HTERT RPE-1 (cell line): ENCODE data around the gene ESYT2.

ENCODE experiments used
- in situ Hi-C: fragments of 300-500 bp; cut with MboI; formaldehyde crosslinking; loops from 4 replicates; pipeline ENCODE4 v1.14.3; 2020; ENCODE audit warnings: low sequenced_read_pairs

Gene ESYT2

DNA sequence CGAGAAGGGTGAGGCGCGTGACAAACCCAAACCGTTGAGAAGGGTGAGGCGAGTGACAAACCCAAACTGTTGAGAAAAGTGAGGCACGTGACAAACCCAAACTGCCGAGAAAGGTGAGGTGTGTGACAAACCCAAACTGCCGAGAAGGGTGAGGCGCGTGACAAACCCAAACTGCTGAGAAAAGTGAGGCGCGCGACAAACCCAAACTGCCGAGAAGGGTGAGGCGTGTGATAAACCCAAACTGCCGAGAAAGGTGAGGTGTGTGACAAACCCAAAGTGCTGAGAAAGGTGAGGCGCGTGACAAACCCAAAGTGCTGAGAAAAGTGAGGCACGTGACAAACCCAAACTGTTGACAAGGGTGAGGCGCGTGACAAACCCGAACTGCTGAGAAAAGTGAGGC lies 25.0 kb downstream of the ESYT2 start:
- in situ Hi-C loops, result no loop called here

DNA sequence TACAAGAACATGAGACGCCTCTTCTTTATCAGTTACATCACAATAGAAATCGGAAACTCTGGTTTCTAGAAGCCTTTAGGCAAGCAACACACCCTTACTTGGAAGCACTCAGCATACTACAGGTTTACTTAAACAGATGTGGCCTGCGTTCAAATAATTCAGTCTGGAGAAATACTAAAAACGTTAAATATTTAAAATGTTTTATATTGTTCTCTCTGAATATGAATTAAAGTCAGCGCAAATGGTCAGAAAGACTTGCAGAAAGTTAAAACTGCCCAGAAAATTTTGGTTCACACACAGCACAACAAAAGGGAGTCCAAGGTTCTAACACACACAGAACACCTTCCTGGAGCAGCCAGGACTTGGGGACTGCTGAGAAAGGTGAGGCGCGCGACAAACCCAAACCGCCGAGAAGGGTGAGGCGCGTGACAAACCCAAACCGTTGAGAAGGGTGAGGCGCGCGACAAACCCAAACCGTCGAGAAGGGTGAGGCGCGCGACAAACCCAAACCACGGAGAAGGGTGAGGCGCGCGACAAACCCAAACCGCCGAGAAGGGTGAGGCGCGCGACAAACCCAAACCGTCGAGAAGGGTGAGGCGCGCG lies 25.8 kb downstream of the ESYT2 start:
- in situ Hi-C loops, result no loop called here

DNA sequence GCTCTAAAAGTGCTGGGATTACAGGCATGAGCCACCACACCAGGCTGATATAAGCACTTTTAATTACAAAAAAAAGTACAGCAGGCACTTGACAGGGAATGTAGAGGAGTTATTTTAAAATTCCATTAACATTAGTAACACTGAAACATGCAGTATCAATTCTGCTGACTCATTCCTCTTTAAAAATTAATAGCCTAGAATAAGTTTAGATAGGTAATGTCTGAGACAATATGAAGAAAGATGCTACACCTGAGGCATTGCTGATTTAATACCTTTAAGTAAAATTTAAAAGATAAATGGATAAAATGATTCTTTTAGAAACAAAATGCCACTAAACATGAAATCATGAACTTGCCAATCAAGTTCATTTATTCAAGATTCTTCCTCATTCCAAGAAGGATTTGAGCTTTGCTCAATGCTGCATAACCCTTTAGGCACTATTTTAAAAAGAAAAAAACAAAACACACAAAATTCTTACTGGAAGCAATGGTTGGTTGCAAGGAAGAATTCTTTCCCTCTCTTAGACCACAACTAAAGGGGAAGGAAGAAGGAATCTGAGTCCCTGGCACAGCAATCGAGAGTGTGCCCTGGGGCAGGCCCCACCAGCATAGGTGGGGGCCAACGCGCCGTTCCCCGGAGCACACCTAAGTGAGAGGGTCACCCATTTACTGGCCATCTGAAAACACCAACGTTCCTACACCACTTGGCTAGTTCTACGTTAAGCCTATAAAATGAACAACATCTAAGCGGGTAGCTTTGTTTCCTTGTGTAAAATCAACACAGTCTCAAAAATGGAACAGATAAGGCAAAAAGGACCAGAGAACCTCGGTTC lies 26.6 kb downstream of the ESYT2 start:
- in situ Hi-C loops, result no loop called here

DNA sequence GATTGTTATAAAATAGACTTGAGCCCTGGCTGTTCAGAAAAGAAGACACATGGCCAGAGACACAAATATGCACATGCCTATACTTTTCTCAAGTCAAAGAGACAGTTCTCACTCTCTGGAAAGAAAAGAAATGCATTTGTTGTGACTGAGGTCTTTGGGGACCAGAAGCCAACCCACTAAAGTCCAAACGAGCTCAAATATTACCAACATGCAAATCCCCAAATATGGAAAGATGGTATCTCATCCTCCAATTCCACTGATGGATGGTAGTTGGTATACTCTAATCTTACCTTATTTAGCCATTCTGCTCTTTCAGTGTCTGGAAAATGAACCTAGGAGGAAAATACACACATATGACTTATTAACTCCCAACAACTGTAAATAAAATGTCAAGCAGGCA lies 30.6 kb downstream of the ESYT2 start:
- in situ Hi-C loops, result no loop called here

DNA sequence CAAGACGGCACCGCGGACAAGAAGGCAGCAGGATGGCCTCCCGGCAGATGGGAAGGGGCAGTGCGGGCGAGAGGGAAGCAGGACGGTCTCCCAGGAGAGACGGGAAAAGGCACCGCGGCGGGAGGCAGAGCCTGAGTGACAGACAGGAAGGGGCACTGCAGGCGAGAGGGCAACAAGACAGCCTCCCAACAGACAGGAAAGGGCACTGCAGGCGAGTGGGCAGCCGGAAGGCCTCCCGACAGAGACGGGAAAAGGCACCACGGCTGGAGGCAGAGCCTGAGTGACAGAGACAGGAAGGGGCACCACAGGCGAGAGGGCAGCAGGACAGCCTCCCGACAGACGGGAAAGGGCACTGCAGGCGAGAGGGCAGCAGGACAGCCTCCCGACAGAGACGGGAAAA lies 32.6 kb downstream of the ESYT2 start:
- in situ Hi-C loops, result no loop called here

DNA sequence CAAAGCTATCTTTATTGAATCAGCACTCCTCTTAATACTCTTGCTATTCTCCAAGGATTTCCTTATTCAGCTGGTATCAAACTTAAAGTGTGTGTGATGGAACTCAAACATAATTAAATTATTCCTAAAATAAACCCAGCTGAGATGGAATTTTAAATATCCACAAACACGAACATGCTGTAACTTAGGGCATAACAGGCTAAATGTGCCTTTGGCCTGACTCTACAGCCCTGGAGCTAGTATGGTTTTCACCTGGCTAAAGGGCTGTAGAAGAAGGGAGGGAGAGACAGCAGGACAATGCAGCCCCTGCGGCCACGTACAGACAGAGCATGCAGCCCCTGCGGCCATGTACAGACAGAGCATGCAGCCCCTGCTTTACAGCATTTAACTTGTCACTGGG lies 34.0 kb downstream of the ESYT2 start:
- in situ Hi-C loops, result no loop called here

DNA sequence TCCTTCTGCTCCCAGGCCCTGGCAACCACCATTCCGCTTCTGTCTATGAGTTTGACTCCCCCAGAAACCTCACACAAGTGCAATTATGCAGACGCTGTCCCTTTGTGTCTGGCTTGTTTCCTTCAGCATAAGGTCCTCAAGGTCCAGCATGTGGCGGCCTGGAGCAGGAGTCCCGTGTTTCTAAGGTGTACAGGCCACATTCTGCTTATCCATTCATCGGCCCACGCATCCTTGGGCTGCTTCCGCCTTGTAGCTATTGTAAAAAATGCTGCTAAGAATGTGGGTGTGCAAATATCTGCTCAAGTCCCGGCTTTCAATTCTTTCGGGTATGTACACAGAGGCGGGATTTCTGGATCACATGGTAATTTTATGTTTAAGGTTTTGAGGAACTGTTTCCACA lies 38.2 kb downstream of the ESYT2 start:
- in situ Hi-C loops, result no loop called here

DNA sequence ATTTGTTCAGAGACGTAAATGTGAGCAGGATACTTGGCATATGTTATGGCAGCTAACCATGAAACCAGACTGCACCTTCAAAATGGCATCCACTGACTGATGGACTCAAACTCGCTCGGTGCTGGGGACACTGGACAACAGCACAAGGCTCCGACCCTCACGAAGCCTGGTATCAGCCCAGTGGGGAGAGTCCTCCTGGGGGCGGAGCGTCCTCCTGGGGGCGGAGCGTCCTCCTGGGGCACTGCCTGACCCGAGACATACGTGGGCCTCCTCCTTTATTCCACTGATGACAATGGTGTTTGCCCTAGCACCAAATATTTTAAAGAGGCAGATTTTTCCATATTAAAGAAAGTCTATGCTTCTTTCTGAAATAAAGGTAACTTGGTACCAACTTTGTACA lies 39.5 kb downstream of the ESYT2 start:
- in situ Hi-C loops, result no loop called here

DNA sequence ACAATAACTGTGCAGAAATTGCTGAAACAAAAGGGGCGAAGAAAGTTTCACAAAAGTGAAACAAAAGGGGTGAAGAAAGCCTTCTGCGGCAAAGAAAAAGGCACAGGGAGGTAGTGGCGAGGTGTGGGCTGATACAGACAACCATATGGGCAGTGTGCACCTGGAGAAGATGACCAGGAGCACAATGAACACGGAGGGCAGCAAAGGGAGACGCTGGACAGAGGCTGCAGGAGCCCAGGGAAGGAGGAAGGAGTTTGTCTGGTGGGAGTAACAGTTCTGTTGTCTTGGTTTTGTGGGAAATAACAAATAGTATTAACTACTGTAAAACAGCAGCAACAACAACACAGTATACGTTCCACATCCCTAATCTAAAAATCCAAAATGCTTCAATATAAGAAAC lies 42.4 kb downstream of the ESYT2 start:
- in situ Hi-C loops, result no loop called here

DNA sequence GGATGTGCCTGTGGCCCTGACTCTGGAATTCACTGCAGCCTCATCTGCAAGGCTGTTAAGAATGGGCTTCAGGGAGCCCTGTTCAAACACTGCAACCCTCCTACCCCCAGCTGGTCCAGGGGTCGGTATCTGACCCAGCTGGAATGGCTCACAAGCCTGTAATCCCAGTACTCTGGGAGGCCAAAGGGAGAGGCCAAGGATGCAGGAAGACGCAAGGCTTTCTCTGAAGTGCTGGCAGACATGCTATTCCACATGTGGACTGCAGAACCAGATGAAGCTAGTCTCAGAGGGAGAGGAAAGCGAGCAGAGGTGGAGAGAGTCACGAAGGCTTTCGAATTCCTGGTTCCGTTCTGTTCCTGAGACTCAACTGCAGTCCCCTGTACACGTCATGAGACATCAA lies 45.0 kb downstream of the ESYT2 start:
- in situ Hi-C loops, result no loop called here

DNA sequence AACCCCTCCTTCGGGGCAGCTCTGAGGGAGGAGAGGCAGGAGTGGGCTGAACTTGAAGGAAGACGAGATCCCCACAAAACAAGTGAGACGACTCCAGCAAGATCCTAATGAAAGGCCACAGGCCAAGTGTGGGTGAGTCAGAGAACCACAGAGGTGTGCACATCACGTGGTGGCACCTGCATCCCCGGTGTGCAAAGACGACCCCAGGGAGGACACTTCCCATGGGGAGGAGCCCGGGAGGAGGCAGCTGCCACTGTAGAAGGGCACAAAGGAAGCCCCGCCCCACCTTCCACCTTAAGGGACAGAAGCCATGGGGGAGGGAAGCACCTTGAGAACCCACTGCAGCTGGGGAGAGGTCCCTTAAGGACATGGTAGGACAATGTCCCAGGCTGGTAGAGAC lies 45.7 kb downstream of the ESYT2 start:
- in situ Hi-C loops, result no loop called here

DNA sequence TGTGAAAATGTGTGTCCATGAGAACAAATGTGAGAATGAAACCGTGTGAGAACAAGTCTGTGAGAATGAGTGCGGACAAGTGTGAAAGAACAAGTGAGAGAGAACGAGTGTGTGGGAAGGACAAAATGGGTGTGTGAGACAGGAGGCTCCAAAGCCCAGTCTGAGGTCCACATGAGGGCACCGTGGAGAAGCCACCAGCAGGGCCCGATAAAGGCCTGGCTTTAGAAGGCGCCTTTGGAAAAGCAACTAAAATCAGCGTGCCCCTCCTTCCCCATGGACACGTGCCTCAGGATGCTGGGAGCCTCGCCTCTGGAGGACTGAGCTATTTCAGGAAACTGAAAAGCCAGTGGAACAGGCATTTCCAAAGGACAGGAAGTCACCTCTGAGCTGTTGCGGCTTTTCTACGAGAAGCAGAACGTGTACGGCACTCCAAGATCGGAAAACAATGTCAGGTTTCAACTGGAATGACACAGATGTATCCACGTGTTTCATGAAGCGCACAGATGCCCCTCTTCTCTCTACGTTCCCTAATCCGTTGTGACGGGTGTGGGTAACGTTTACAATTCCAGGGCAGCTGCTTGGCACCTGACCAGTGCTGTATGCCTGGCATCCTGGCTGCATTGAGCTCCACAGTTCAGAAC lies 46.4 kb downstream of the ESYT2 start:
- in situ Hi-C loops, result no loop called here

DNA sequence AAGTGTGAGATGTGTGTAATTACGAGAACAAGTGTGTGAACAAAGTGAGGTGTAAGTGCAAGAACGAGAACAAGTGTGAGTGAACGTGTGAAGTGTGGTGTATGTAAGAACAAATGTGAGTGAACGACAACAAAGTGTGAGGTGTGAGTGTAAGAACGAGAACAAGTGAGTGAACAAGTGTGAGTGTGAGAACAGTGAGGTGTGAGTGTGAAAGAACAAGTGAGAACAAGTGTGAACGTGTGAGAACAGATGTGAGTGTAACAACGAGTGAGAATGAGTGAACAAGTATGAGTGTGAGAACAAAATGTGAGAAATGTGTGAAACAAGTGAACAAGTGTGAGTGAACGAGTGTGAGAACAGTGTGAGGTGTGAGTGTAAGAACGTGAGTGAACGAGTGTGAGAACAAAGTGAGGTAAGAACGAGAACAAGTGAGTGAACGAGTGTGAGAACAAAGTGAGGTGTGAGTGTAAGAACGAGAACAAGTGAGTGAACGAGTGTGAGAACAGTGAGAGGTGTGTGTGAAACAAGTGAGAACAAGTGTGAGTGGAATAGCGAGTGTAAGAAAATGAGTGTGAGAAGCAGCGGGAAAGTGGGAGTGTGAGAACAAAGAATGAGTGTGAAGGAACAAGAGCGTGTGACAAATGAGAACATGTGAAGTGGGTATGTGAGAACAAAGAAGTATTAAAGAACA lies 47.2 kb downstream of the ESYT2 start:
- in situ Hi-C loops, result no loop called here

DNA sequence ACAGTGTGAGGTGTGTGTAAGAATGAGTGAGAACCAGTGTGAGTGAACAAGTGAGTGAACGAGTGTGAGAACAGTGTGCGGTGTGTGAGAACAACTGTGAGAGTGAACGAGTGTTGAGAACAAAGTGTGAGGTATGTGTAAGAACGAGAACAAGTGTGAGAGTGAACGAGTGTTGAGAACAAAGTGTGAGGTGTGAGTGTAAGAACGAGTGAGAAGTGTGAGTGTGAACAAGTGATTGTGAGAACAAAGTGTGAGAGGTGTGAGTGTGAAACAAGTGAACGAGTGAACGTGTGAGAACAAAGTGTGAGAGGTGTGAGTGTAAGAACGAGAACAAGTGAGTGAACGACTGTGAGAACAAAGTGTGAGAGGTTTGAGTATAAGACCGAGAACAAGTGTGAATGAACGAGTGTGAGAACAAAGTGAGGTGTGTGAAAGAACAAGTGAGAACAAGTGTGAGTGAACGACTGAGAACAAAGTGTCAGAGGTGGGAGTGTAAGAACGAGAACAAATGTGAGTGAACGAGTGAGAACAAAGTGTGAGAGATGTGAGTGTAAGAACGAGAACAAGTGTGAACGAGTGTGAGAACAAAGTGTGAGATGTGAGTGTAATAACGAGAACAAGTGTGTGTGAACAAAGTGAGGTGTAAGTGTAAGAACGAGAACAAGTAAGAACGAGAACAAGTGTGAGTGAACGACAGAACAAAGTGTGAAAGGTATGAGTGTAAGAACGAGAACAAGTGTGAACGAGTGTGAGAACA lies 47.9 kb downstream of the ESYT2 start:
- in situ Hi-C loops, result no loop called here

DNA sequence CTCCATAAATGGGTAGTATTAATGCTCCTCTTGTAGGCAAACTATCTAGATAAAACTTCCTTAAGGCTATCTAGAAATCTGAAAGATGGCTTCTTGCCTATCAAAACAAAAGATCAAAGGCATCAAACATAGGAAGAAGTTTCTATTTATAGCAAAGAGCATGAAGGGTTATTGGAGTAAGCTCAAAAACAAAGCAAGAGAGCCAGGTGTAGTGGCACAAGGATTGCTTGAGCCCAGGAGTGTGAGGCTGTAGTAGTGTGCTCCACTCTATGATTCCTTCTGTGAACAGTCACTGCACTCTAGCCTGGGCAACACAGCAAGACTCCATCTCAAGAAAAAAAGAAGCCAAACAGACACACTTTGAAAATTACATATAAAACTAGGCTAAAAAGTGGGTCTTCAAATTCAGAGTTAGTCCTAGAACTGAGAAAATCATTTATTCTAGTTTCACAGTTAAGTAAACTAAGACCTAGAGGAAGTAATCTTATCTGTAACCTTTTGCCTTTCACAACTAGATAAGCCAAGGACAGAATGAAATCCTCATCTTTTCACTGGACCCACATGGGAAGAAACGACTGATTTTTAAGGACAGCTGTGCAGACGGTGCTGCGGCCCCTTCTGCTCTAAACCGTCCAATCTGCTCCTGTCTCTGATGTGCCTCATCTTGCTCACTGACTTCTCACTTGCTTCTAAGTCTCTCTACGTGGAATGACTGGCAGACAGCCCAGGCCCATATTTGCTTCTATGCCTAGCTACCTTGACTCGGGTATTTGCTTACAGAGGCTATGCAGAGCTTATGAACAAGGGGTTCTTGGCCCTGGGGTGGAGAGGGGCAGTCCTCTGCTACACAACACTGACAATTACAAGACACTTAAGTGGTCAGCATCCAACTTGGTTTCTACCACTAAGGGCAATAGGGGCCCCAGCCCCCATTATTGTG lies 50.0 kb downstream of the ESYT2 start:
- in situ Hi-C loops, result no loop called here

DNA sequence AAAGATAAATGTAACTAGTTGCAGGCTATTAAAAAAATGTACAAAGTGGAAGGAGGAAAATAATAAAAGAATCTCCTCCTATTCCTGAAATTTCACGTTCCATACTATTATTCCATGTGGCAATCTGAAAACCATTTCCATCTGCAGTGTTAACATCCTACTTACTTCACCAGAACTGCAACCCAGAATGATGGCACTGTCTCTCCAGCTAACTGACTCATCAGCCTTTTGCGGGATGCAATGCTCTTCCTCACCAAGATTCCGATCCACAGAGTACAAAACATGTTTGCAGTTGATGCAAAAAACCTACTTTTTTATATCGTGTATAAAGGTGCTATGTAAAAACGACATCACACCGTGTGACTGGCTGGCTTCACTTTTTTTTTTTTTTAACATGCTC lies 50.8 kb downstream of the ESYT2 start:
- in situ Hi-C loops, result no loop called here

DNA sequence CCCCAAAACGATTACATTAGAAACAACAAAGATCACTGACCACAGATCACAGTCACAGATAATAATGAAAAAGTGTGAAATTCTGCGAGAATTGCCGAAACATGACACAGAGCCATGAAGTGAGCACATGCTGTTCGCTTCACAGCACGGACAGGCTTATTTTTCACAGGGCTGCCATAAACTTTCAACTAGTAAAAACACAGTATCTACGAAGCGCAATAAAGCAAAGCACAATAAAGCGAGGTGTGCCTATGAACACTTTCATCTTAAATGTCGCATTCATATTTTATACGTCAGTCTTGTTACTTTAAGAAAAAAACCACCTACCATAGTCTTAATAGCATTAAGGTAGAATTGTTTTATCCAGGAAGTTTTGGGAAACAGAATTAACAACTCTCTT lies 51.5 kb downstream of the ESYT2 start:
- in situ Hi-C loops, result no loop called here

DNA sequence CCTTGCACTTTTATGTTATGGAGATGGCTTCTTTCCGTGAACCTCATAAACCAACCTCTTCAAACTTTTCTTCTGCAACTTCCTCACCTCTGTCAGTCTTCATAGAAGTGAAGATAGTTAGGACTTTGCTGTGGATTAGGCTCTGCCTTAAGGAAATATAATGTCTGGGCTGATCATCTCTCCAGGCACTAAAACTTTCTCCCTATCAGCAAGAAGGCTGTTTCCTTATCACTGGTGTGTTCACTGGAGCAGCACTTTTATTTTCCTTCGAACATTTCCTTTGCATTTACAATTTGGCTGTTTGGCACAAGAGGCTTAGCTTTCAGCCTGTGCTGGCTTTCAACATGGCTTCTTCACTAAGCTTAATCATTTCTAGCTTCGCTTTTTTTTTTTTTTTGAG lies 52.8 kb downstream of the ESYT2 start:
- in situ Hi-C loops, result no loop called here

DNA sequence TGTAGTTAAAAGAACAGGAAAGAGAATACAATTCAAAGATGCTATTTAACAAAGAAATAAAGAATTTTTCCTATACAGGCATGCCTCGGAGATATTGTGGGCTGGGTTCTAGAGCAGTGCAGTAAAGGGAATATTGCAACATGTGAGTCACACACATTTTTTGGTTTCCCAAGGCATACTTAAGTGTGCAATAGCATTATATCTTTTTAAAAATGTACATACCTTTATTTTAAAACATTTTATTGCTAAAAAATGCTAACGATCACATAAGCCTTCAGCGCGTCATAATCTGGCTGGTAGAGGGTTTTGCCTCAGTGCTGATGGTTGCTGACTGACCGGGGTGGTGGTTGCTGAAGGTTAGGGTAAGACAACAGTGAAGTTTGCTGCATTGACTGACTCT lies 54.4 kb downstream of the ESYT2 start:
- in situ Hi-C loops, result no loop called here

DNA sequence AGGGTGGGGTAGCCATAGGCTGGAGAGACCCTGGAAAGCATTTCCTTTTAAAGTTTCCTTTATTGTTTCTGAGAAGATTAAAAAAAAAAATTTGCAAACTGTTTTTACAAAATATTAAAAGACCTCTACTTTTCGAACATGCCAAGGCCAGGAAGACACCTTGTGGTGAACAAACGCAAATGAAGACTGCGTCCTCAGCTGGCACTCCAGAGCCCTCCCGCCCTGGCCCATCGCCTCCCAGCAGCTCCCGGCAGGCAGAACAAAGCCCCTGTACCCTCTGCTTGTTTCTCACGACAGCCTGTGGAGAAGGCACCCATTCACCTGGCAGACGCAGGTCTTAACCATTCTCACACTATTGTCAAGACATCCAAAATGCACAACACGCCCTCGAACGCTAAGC lies 56.4 kb downstream of the ESYT2 start:
- in situ Hi-C loops, result no loop called here
